Hepatocyte (in vitro differentiated cells): Measurements from ENCODE around the gene PLSCR3. TPM values are rescaled to one million over a fixed set of nuclear protein-coding genes. Genes with fewer than 3 reads are reported as not detected.

Experiments
- DNase-seq: peaks from one replicate; pipeline ENCODE4 v3.0.0-alpha.2; 2016; ENCODE audit warnings: low spot score
- H2AFZ ChIP-seq: fragments of 200-600 bp; sonication (generic); 2 replicates; pipeline ENCODE4 v1.6.0; 2016; ENCODE audit warnings: antibody characterized with exemption, mild to moderate bottlenecking
- H3K27ac ChIP-seq: fragments of 200-600 bp; sonication (generic); 2 replicates; pipeline ENCODE4 v1.5.1; 2016; ENCODE audit warnings: mild to moderate bottlenecking
- H3K27me3 ChIP-seq: fragments of 200-600 bp; sonication (generic); 2 replicates; pipeline ENCODE4 v1.6.1; 2016
- H3K36me3 ChIP-seq: fragments of 200-600 bp; sonication (generic); replicated peaks from 2 replicates; pipeline ENCODE4 v1.5.1; 2016; ENCODE audit warnings: low read depth; ENCODE audit not compliant: insufficient read depth
- H3K4me1 ChIP-seq: fragments of 200-600 bp; sonication (generic); 2 replicates; pipeline ENCODE4 v1.5.1; 2016; ENCODE audit warnings: mild to moderate bottlenecking, moderate library complexity; ENCODE audit not compliant: insufficient read depth
- H3K4me2 ChIP-seq: fragments of 200-600 bp; sonication (generic); 2 replicates; pipeline ENCODE4 v1.6.0; 2016
- H3K4me3 ChIP-seq: fragments of 200-600 bp; sonication (generic); 2 replicates; pipeline ENCODE4 v1.5.1; 2016; ENCODE audit warnings: mild to moderate bottlenecking
- H3K79me2 ChIP-seq: fragments of 200-600 bp; sonication (generic); 2 replicates; pipeline ENCODE4 v1.6.0; 2017; ENCODE audit warnings: mild to moderate bottlenecking
- H3K9me2 ChIP-seq: fragments of 200-600 bp; sonication (generic); replicated peaks from 2 replicates; pipeline ENCODE4 v1.6.0; 2017; ENCODE audit warnings: mild to moderate bottlenecking; ENCODE audit not compliant: insufficient read depth
- H3K9me3 ChIP-seq: fragments of 200-600 bp; sonication (generic); 2 replicates; pipeline ENCODE4 v1.5.1; 2016; ENCODE audit warnings: low read depth, mild to moderate bottlenecking
- H4K20me1 ChIP-seq: fragments of 200-600 bp; sonication (generic); 2 replicates; pipeline ENCODE4 v1.6.0; 2016; ENCODE audit warnings: mild to moderate bottlenecking; ENCODE audit not compliant: insufficient read depth, poor library complexity, severe bottlenecking
- CTCF ChIP-seq: fragments of 200-600 bp; sonication (generic); IDR thresholded peaks from 2 replicates; pipeline ENCODE4 v1.5.1; 2016; ENCODE audit warnings: antibody characterized with exemption, mild to moderate bottlenecking; ENCODE audit not compliant: poor library complexity
- EZH2 ChIP-seq: fragments of 200-600 bp; sonication (generic); IDR thresholded peaks from 2 replicates; pipeline ENCODE4 v1.6.1; 2016; ENCODE audit warnings: antibody characterized with exemption, mild to moderate bottlenecking, borderline replicate concordance
- EZH2phosphoT487 ChIP-seq: fragments of 200-600 bp; sonication (generic); IDR thresholded peaks from one replicate; pipeline ENCODE4 v1.6.1; 2018; ENCODE audit warnings: antibody characterized with exemption, mild to moderate bottlenecking, low read depth, moderate library complexity; ENCODE audit not compliant: unreplicated experiment, severe bottlenecking
- WGBS: methylation state at CpG from one replicate; pipeline ENCODE4 v1.1.6; 2016; ENCODE audit warnings: low lambda C conversion rate; ENCODE audit errors: missing lambda C conversion rate; 5-methylcytosine and 5-hydroxymethylcytosine counted together
- polyA plus RNA-seq: library from polyadenylated mRNA; unstranded; fragments of >200 nt; fragmentation: Nextera tagmentation; extraction: Ambion mirVana; gene quantifications from 2 replicates; pipeline ENCODE4 v1.2.1, GENCODE V29; 2016
- total RNA-seq: library from RNA; depleted of rRNA; stranded (reverse); fragments of >200 nt; gene quantifications from 2 replicates; pipeline ENCODE4 v1.2.3, GENCODE V29; 2014

The PLSCR3 gene
- total and polyA plus RNA-seq, 2 experiments from 2014 or later: 17.6 to 59.6 TPM

GRCh38 chr17:7426896-7427489, 32.7 kb upstream of the PLSCR3 start:
- no peak for DNase-seq
- no peaks in the 10 kb centered on the region for H3K79me2 ChIP-seq
- H4K20me1 ChIP-seq: no peaks in the 10 kb centered on the region
- no peak overlapping the region for H3K27ac ChIP-seq
- H3K27me3 ChIP-seq: no peaks in the 10 kb centered on the region
- no peaks in the 10 kb centered on the region for H3K9me2 ChIP-seq
- TF ChIP-seq EZH2phosphoT487: no peak
- no peak for TF ChIP-seq CTCF
- TF ChIP-seq EZH2: no peak
- H3K4me2 ChIP-seq: no peak overlapping the region
- no peak overlapping the region for H2AFZ ChIP-seq
- no peak overlapping the region for H3K4me3 ChIP-seq
- 91% methylated on average over 27 of the region's 29 CpGs for WGBS
- no peaks in the 10 kb centered on the region for H3K36me3 ChIP-seq
- no peaks in the 10 kb centered on the region for H3K4me1 ChIP-seq
- no peaks in the 10 kb centered on the region for H3K9me3 ChIP-seq

- Histone ChIP-seq H3K9me2 (no peaks in the 10 kb centered on the region), H4K20me1 (no peaks in the 10 kb centered on the region), H3K9me3 (no peaks in the 10 kb centered on the region), H3K27ac (no peak overlapping the region), H3K79me2 (no peaks in the 10 kb centered on the region), H3K4me2 (no peak overlapping the region), H2AFZ (no peak overlapping the region), H3K4me3 (no peak overlapping the region), H3K36me3 (no peaks in the 10 kb centered on the region), H3K27me3 (no peaks in the 10 kb centered on the region), H3K4me1 (no peaks in the 10 kb centered on the region)
- TF ChIP-seq EZH2 (no peak), EZH2phosphoT487 (no peak), CTCF (no peak)
- no peak for DNase-seq
- WGBS: 96% methylated on average over 32 of the region's 33 CpGs
Measured at GRCh38 chr17:7426203-7426863, 32.0 kb upstream of the PLSCR3 start.

GRCh38 chr17:7425756-7426155, 31.4 kb upstream of the PLSCR3 start:
- no peaks in the 10 kb centered on the region for H3K79me2 ChIP-seq
- no peaks in the 10 kb centered on the region for H3K36me3 ChIP-seq
- no peak overlapping the region for H3K4me3 ChIP-seq
- no peak overlapping the region for H3K4me2 ChIP-seq
- H3K9me3 ChIP-seq: no peaks in the 10 kb centered on the region
- H3K4me1 ChIP-seq: no peaks in the 10 kb centered on the region
- no peaks in the 10 kb centered on the region for H4K20me1 ChIP-seq
- no peaks in the 10 kb centered on the region for H3K27me3 ChIP-seq
- H2AFZ ChIP-seq: no peak overlapping the region
- no peak overlapping the region for H3K27ac ChIP-seq
- WGBS: 87% methylated on average over 8 of the region's 8 CpGs
- no peak for TF ChIP-seq EZH2phosphoT487
- TF ChIP-seq CTCF: no peak
- TF ChIP-seq EZH2: no peak
- DNase-seq: no peak
- H3K9me2 ChIP-seq: no peaks in the 10 kb centered on the region
